ENCODE data around the gene MTFR1L. TPM values are rescaled to one million over a fixed set of nuclear protein-coding genes. Genes with fewer than 3 reads are reported as not detected.

Gene MTFR1L
- total and polyA plus RNA-seq, 9 of the 15 experiments (the other 6 are each of a cell fraction or from before 2014, with no cell fraction given), result 41.4 to 98.5 (median 53.7) TPM

GRCh38 chr1:25875856-25876692 is 56.3 kb downstream of the MTFR1L start (continued):
- peak; percentile 12; the same call in 1 of the 2 replicates for TF ChIP-seq ATF6 (CRISPR knock-in tag; IDR thresholded peaks at IDR 0.05)
- no peak for TF ChIP-seq POLR2AphosphoS5 (IDR thresholded peaks at IDR 0.05; ENCODE audit: control insufficient read depth, insufficient read depth, low read depth, low read length)
- peak in 1 of 3 experiments; percentile 4; a peak in 1 of 6 replicates for TF ChIP-seq ZBTB11 (CRISPR knock-in tag; IDR thresholded peaks at IDR 0.05)
- TF ChIP-seq MTA1 (IDR thresholded peaks at IDR 0.05; ENCODE audit: borderline replicate concordance), result no peak
- no peak for TF ChIP-seq HMGXB4 (CRISPR knock-in tag; IDR thresholded peaks at IDR 0.05)
- peak; percentile 55; the same call in 1 of the 2 replicates for TF ChIP-seq NR1H2 (CRISPR knock-in tag; IDR thresholded peaks at IDR 0.05)
- TF ChIP-seq HDAC6 (IDR thresholded peaks at IDR 0.05; ENCODE audit: low read depth, low read length), result no peak
- peak; percentile 37; the same call in 1 of the 2 replicates for TF ChIP-seq GABPA (tag; conservative IDR thresholded peaks at IDR 0.05; ENCODE audit: low read depth)
- TF ChIP-seq NFRKB (IDR thresholded peaks at IDR 0.05; ENCODE audit: low read depth), result 0 out of 2 replicates have a peak, but pooled peaks have one; percentile 31
- TF ChIP-seq MBD1 (CRISPR knock-in tag; IDR thresholded peaks at IDR 0.05), result 0 out of 2 replicates have a peak, but pooled peaks have one; percentile 33
- no peak for TF ChIP-seq POLR2B (IDR thresholded peaks at IDR 0.05; ENCODE audit: low read depth, partially characterized antibody)
- no peak for TF ChIP-seq ATF1 (CRISPR knock-in tag; IDR thresholded peaks at IDR 0.05)
- 0 out of 2 replicates have a peak, but pooled peaks have one; percentile 9 for TF ChIP-seq ATF1 (tag; IDR thresholded peaks at IDR 0.05)
- TF ChIP-seq NRF1 (conservative IDR thresholded peaks at IDR 0.05 in 1 of 2, IDR thresholded peaks at IDR 0.05 in 1 of 2), result peak; percentile 26 to 34; a peak in 3 of 4 replicates
- no peak for TF ChIP-seq DNMT1 (IDR thresholded peaks at IDR 0.05)
- TF ChIP-seq KHSRP (IDR thresholded peaks at IDR 0.05), result no peak
- TF ChIP-seq ZBTB7A (IDR thresholded peaks at IDR 0.05; ENCODE audit: borderline replicate concordance, control insufficient read depth, low read depth, low read length), result peak; percentile 26; the same call in 1 of the 2 replicates
